Upper lobe of right lung (tissue), 1 donor: ENCODE results near the gene FSTL5. TPM values are rescaled to one million over a fixed set of nuclear protein-coding genes. Genes with fewer than 3 reads are reported as not detected.

ENCODE experiments used
- ATAC-seq: fragments of 200-7000 bp; cut with Tn5 transposase; one replicate; pipeline ENCODE4 v1.9.1; 2020; ENCODE audit warnings: mild to moderate bottlenecking, moderate library complexity
- DNase-seq: peaks from one replicate; pipeline ENCODE4 v3.0.0-alpha.2; 2020
- H3K27ac ChIP-seq: fragments of 200-600 bp; one replicate; pipeline ENCODE4 v1.8.0; 2022
- H3K27me3 ChIP-seq: fragments of 200-600 bp; one replicate; pipeline ENCODE4 v1.8.0; 2022; ENCODE audit warnings: mild to moderate bottlenecking
- H3K36me3 ChIP-seq: fragments of 200-600 bp; one replicate; pipeline ENCODE4 v1.8.0; 2022
- H3K4me1 ChIP-seq: fragments of 200-600 bp; one replicate; pipeline ENCODE4 v1.8.0; 2022
- H3K4me3 ChIP-seq: fragments of 200-600 bp; one replicate; pipeline ENCODE4 v1.8.0; 2022; ENCODE audit warnings: mild to moderate bottlenecking
- H3K9me3 ChIP-seq: fragments of 200-600 bp; one replicate; pipeline ENCODE4 v1.8.0; 2022
- intact Hi-C: fragments of 100-400 bp; cut with DNase I; formaldehyde crosslinking; loops from one replicate; pipeline ENCODE4 v1.11.0; 2022
- total RNA-seq: library from RNA; stranded (reverse); fragmentation: NEBNext Ultra II Directional; extraction: Animal tissue kit (Norgen Biotek cat#: 25700); gene quantifications from one replicate; pipeline ENCODE4 v1.2.1, GENCODE V29; 2021
- TF ChIP-seq, protein P1 (sequence below): fragments of 200-600 bp; IDR thresholded peaks from one replicate; pipeline ENCODE4 v1.8.0; 2022; ENCODE audit warnings: antibody characterized with exemption
- donor health status: DM: no; HTN: yes; CAD: no; lungs with severe emphysema.

The FSTL5 gene
- total RNA-seq, 1 donor from 2014 or later: 0.12 TPM

GRCh38 chr4:161356351-161356750, 807.4 kb downstream of the FSTL5 start:
- no peaks in the 10 kb centered on the region for H3K27me3 ChIP-seq
- no peaks in the 10 kb centered on the region for H3K36me3 ChIP-seq
- TF ChIP-seq, protein P1, sequence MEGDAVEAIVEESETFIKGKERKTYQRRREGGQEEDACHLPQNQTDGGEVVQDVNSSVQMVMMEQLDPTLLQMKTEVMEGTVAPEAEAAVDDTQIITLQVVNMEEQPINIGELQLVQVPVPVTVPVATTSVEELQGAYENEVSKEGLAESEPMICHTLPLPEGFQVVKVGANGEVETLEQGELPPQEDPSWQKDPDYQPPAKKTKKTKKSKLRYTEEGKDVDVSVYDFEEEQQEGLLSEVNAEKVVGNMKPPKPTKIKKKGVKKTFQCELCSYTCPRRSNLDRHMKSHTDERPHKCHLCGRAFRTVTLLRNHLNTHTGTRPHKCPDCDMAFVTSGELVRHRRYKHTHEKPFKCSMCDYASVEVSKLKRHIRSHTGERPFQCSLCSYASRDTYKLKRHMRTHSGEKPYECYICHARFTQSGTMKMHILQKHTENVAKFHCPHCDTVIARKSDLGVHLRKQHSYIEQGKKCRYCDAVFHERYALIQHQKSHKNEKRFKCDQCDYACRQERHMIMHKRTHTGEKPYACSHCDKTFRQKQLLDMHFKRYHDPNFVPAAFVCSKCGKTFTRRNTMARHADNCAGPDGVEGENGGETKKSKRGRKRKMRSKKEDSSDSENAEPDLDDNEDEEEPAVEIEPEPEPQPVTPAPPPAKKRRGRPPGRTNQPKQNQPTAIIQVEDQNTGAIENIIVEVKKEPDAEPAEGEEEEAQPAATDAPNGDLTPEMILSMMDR: no peak
- no peak overlapping the region for H3K27ac ChIP-seq
- intact Hi-C loops: no loop called here
- no peaks in the 10 kb centered on the region for H3K9me3 ChIP-seq
- no peak for DNase-seq
- H3K4me3 ChIP-seq: no peak overlapping the region
- no peaks in the 10 kb centered on the region for H3K4me1 ChIP-seq
- ATAC-seq: no peak

DNA sequence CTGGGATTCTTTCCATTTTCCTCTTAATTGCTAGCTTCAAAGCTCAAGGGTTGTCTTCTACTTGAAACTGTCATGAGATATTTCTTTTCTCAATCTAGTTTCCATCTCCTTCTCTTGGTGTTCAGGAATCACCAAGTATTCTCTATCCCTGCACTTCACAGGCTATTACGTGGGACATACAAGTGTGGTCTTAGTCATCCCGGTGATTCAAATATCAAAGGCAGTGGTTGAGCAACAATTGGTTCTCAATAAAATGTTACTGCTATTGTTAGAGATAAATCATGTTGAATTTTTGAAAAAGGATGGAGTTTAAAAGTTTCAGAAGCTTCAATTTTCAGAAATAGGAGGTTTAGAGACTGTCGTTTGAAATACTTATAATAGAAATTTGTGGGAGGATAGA, 812.9 kb downstream of the FSTL5 start:
- Histone ChIP-seq H3K27me3 (no peaks in the 10 kb centered on the region), H3K36me3 (no peaks in the 10 kb centered on the region), H3K27ac (no peak overlapping the region), H3K4me1 (no peaks in the 10 kb centered on the region), H3K9me3 (no peaks in the 10 kb centered on the region), H3K4me3 (no peak overlapping the region)
- no peak for DNase-seq
- intact Hi-C loops: no loop called here
- no peak for ATAC-seq
- TF ChIP-seq, protein P1: no peak

DNA sequence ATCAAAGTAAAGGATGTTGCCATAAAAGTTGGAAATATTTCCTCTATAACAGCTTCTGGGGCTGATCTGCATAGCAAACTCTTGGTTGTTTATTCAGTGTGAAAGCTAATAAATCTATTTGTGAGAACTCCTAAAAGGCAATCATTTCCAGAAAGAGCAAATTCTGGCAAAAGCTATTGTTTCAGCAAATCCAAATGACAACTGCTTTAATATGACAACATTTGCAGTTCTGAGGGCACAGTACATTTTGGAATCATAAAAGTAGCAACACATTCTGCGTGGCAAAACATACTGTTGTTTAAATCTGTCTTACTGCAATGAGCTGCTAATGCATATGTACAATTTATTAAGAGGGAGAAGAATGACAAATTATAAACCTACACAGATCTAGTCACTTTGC, 818.1 kb downstream of the FSTL5 start:
- ATAC-seq: no peak
- no peak for DNase-seq

DNA sequence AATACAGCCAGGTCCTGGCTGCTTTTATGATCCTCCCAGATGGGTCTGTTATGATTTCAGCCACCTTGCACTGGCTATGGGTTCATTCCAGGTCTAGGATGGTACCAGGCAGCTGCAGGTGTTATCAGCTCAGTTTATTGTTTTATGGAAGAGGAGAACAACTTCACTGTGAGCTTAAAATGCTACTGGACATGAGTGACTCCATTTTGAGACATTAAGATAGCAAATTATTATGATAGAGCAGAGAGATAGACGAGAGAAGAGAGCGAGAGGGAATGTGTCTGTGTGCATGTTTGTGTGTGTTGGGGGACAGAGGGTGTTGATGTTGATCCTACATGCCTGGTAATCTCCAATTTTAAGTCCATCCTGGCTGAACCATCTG, 820.2 kb downstream of the FSTL5 start:
- Histone ChIP-seq H3K27ac (no peak overlapping the region), H3K36me3 (no peaks in the 10 kb centered on the region), H3K4me1 (no peaks in the 10 kb centered on the region), H3K9me3 (no peaks in the 10 kb centered on the region), H3K4me3 (no peak overlapping the region), H3K27me3 (no peaks in the 10 kb centered on the region)
- ATAC-seq: no peak
- TF ChIP-seq, protein P1: no peak
- intact Hi-C loops: no loop called here
- no peak for DNase-seq

More for the DNA sequence above, 818.1 kb downstream of the FSTL5 start:
- no peak overlapping the region for H3K4me3 ChIP-seq
- H3K9me3 ChIP-seq: no peaks in the 10 kb centered on the region
- intact Hi-C loops: no loop called here
- H3K4me1 ChIP-seq: no peaks in the 10 kb centered on the region
- H3K27ac ChIP-seq: no peak overlapping the region
- no peaks in the 10 kb centered on the region for H3K36me3 ChIP-seq
- TF ChIP-seq, protein P1: no peak
- no peaks in the 10 kb centered on the region for H3K27me3 ChIP-seq

GRCh38 chr4:161342881-161343568, 820.8 kb downstream of the FSTL5 start:
- Histone ChIP-seq H3K27me3 (no peaks in the 10 kb centered on the region), H3K4me3 (no peak overlapping the region), H3K36me3 (no peaks in the 10 kb centered on the region), H3K4me1 (no peaks in the 10 kb centered on the region), H3K9me3 (no peaks in the 10 kb centered on the region), H3K27ac (no peak overlapping the region)
- DNase-seq (no peak), ATAC-seq (no peak)
- intact Hi-C loops: no loop called here
- TF ChIP-seq, protein P1: no peak

GRCh38 chr4:161336621-161337020, 827.2 kb downstream of the FSTL5 start:
- Histone ChIP-seq H3K4me1 (no peaks in the 10 kb centered on the region), H3K27ac (no peak overlapping the region), H3K4me3 (no peak overlapping the region), H3K27me3 (no peaks in the 10 kb centered on the region), H3K36me3 (no peaks in the 10 kb centered on the region), H3K9me3 (no peaks in the 10 kb centered on the region)
- no peak for ATAC-seq
- DNase-seq: no peak
- TF ChIP-seq, protein P1: no peak
- intact Hi-C loops: no loop called here
